ENCODE results near the gene PTPRA.

The PTPRA gene

GRCh38 chr20:2918096-2919049 lies 45.1 kb downstream of the PTPRA start:
- no peaks in the 10 kb centered on the region for H3K9me3 Mint-ChIP-seq (ENCODE audit: low read depth)
- no peak overlapping the region for H3K27ac Mint-ChIP-seq
- no peaks in the 10 kb centered on the region for H3K27me3 Mint-ChIP-seq
- H3K36me3 Mint-ChIP-seq: peaks cover 5% of the 10 kb centered on the region
- H3K4me3 Mint-ChIP-seq: no peak overlapping the region
- H3K4me1 Mint-ChIP-seq (ENCODE audit: low read depth): peaks cover 28% of the 10 kb centered on the region

- H3K27me3 Mint-ChIP-seq: no peaks in the 10 kb centered on the region
- no peaks in the 10 kb centered on the region for H3K9me3 Mint-ChIP-seq (ENCODE audit: low read depth)
- peaks cover 12% of the 10 kb centered on the region for H3K36me3 Mint-ChIP-seq
- H3K27ac Mint-ChIP-seq: peak overlapping the region; percentile 5
- H3K4me1 Mint-ChIP-seq (ENCODE audit: low read depth): peaks cover 28% of the 10 kb centered on the region
- no peak overlapping the region for H3K4me3 Mint-ChIP-seq
These were observed 46.4 kb downstream of the PTPRA start for GRCh38 chr20:2919518-2920245.

GRCh38 chr20:2920473-2920872 lies 47.2 kb downstream of the PTPRA start:
- Mint-ChIP-seq H3K27me3 (no peaks in the 10 kb centered on the region), H3K4me3 (no peak overlapping the region), H3K4me1 (ENCODE audit: low read depth) (peaks cover 28% of the 10 kb centered on the region), H3K36me3 (peaks cover 12% of the 10 kb centered on the region), H3K27ac (no peak overlapping the region), H3K9me3 (ENCODE audit: low read depth) (no peaks in the 10 kb centered on the region)

- Mint-ChIP-seq H3K4me1 (ENCODE audit: low read depth) (peaks cover 28% of the 10 kb centered on the region), H3K27me3 (no peaks in the 10 kb centered on the region), H3K27ac (no peak overlapping the region), H3K9me3 (ENCODE audit: low read depth) (no peaks in the 10 kb centered on the region), H3K4me3 (no peak overlapping the region), H3K36me3 (peaks cover 16% of the 10 kb centered on the region)
These were observed 48.2 kb downstream of the PTPRA start for GRCh38 chr20:2921506-2921905.

- Mint-ChIP-seq H3K27me3 (no peaks in the 10 kb centered on the region), H3K9me3 (ENCODE audit: low read depth) (no peaks in the 10 kb centered on the region), H3K27ac (no peak overlapping the region), H3K4me3 (no peak overlapping the region), H3K36me3 (peaks cover 18% of the 10 kb centered on the region), H3K4me1 (ENCODE audit: low read depth) (peaks cover 27% of the 10 kb centered on the region)
These were observed 49.7 kb downstream of the PTPRA start for GRCh38 chr20:2922957-2923356.

GRCh38 chr20:2930538-2930937 lies 57.3 kb downstream of the PTPRA start:
- H3K27me3 Mint-ChIP-seq: no peaks in the 10 kb centered on the region
- H3K36me3 Mint-ChIP-seq: peaks cover 14% of the 10 kb centered on the region
- peaks cover 7% of the 10 kb centered on the region for H3K4me1 Mint-ChIP-seq (ENCODE audit: low read depth)
- H3K4me3 Mint-ChIP-seq: no peak overlapping the region
- H3K27ac Mint-ChIP-seq: no peak overlapping the region
- no peaks in the 10 kb centered on the region for H3K9me3 Mint-ChIP-seq (ENCODE audit: low read depth)

- Mint-ChIP-seq H3K27ac (no peak overlapping the region), H3K27me3 (no peaks in the 10 kb centered on the region), H3K4me1 (ENCODE audit: low read depth) (peaks cover 4% of the 10 kb centered on the region), H3K36me3 (peaks cover 9% of the 10 kb centered on the region), H3K9me3 (ENCODE audit: low read depth) (no peaks in the 10 kb centered on the region), H3K4me3 (no peak overlapping the region)
These were observed 59.2 kb downstream of the PTPRA start for GRCh38 chr20:2932498-2932897.

- Mint-ChIP-seq H3K27ac (no peak overlapping the region), H3K9me3 (ENCODE audit: low read depth) (no peaks in the 10 kb centered on the region), H3K27me3 (no peaks in the 10 kb centered on the region), H3K36me3 (peaks cover 11% of the 10 kb centered on the region), H3K4me1 (ENCODE audit: low read depth) (peaks cover 21% of the 10 kb centered on the region), H3K4me3 (no peak overlapping the region)
These were observed 64.6 kb downstream of the PTPRA start for GRCh38 chr20:2937902-2938301.

GRCh38 chr20:2942439-2942838 lies 69.2 kb downstream of the PTPRA start:
- Mint-ChIP-seq H3K27ac (no peak overlapping the region), H3K36me3 (peaks cover 5% of the 10 kb centered on the region), H3K9me3 (ENCODE audit: low read depth) (no peaks in the 10 kb centered on the region), H3K27me3 (no peaks in the 10 kb centered on the region), H3K4me1 (ENCODE audit: low read depth) (peaks cover 32% of the 10 kb centered on the region), H3K4me3 (no peak overlapping the region)

GRCh38 chr20:2946988-2947961 lies 74.0 kb downstream of the PTPRA start:
- no peaks in the 10 kb centered on the region for H3K27me3 Mint-ChIP-seq
- H3K36me3 Mint-ChIP-seq: peaks cover 8% of the 10 kb centered on the region
- H3K27ac Mint-ChIP-seq: peak overlapping the region; percentile 75
- H3K9me3 Mint-ChIP-seq (ENCODE audit: low read depth): no peaks in the 10 kb centered on the region
- peaks cover 20% of the 10 kb centered on the region for H3K4me1 Mint-ChIP-seq (ENCODE audit: low read depth)
- H3K4me3 Mint-ChIP-seq: no peak overlapping the region

GRCh38 chr20:2948968-2949367 lies 75.7 kb downstream of the PTPRA start:
- Mint-ChIP-seq H3K9me3 (ENCODE audit: low read depth) (no peaks in the 10 kb centered on the region), H3K27ac (no peak overlapping the region), H3K27me3 (no peaks in the 10 kb centered on the region), H3K4me1 (ENCODE audit: low read depth) (peaks cover 20% of the 10 kb centered on the region), H3K36me3 (peaks cover 8% of the 10 kb centered on the region), H3K4me3 (no peak overlapping the region)

- H3K4me1 Mint-ChIP-seq (ENCODE audit: low read depth): peaks cover 16% of the 10 kb centered on the region
- no peaks in the 10 kb centered on the region for H3K27me3 Mint-ChIP-seq
- no peaks in the 10 kb centered on the region for H3K9me3 Mint-ChIP-seq (ENCODE audit: low read depth)
- peak overlapping the region; percentile 4 for H3K27ac Mint-ChIP-seq
- H3K4me3 Mint-ChIP-seq: no peak overlapping the region
- H3K36me3 Mint-ChIP-seq: peaks cover 19% of the 10 kb centered on the region
These were observed 79.5 kb downstream of the PTPRA start for GRCh38 chr20:2952766-2953165.

- Mint-ChIP-seq H3K36me3 (peaks cover 27% of the 10 kb centered on the region), H3K4me1 (ENCODE audit: low read depth) (peaks cover 19% of the 10 kb centered on the region), H3K9me3 (ENCODE audit: low read depth) (no peaks in the 10 kb centered on the region), H3K27ac (peak overlapping the region; percentile 72), H3K4me3 (no peak overlapping the region), H3K27me3 (no peaks in the 10 kb centered on the region)
These were observed 82.1 kb downstream of the PTPRA start for GRCh38 chr20:2955257-2955970.

- Mint-ChIP-seq H3K27ac (no peak overlapping the region), H3K4me1 (ENCODE audit: low read depth) (peaks cover 19% of the 10 kb centered on the region), H3K36me3 (peaks cover 29% of the 10 kb centered on the region), H3K27me3 (no peaks in the 10 kb centered on the region), H3K4me3 (no peak overlapping the region), H3K9me3 (ENCODE audit: low read depth) (no peaks in the 10 kb centered on the region)
These were observed 83.2 kb downstream of the PTPRA start for GRCh38 chr20:2956480-2956879.
